ENCODE results near the gene PPP2R5D.

The PPP2R5D gene

DNA sequence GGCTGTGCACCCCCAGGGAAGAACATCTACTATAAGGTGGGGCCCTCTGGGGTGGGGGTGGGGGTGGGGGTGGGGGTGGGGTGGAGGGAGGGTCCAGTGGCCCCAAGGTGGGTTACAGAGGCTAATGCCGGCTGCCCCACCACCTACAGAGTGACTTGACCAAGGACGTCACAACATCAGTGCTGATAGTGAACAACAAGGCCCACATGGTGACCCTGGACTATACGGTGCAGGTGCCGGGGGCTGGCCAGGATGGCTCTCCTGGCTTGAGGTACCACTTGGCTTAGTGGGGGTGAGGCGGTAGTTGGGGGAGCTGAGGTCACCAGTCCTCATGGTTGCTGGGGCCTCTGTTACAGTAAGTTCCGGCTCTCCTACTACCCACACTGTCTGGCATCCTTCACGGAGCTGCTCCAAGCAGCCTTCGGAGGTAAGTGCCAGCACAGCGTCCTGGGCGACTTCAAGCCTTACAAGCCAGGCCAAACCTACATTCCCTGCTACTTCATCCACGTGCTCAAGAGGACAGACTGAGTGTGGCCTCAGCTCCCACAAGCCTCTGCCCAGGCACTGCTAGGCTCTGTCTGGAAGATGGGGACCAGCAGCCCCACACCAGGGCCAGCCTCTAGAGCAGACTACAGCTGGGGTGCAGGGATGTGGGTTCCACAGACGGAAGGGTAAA is 21.1 kb upstream of the PPP2R5D start:
- in situ Hi-C loops (cut with MboI; ENCODE audit: low sequenced_read_pairs): no loop called here

DNA sequence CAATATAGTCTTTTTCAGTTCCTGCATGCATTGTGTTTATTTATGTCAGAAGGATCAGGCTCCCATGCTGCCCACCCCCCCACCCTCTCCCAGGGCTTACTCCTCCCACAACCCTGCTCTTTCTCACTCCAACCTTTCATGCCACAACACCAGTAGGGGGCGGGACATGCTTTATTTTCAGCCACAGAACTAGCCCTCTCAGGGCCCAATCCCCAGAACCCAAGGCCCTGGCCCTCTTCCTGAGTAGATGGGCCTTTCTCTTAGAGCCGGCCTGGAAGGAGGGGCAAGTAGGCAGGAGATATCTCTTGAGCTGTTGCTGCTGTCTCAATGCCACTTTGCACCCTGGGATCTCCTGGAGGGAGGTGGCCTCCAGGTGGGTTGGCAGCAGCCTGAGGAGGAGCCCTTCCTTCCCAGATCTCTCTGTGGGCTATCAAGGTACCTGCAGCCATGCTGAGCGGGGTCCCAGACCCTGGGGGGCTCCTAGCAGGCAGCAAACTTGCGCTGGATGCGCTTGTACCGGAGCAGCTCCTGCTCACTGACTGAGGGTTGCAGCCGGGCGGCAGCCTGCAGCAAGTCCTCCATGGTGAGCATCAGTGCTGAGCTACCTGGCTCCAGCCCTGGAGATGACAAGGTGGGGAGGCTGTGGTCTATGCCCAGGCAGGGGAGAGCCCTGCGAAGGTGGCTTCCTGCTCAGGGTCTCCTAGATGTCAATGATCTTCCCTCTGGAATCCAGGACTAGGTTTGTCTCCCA is 20.3 kb upstream of the PPP2R5D start:
- in situ Hi-C loops (cut with MboI; ENCODE audit: low sequenced_read_pairs): no loop called here

DNA sequence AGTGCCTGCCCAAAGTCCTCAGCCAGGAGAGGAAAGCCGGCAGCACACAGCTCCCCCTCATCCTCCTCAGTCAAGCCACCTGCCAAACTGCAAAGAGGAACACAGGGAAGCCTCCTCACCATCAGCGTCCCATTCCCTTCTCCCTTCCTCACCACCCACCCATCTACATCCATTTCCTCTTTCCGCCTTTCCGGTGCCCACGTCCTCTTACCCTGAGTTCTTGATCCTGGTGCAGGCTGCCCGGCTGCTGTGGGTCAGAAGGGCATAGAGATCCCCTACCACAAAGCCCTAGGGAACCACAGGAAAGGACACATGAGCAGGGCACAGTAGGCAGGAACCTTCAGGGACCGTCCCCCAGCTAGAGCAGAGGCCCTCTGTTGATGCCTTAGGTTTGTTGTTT is 17.8 kb upstream of the PPP2R5D start:
- in situ Hi-C loops (cut with MboI; ENCODE audit: low sequenced_read_pairs): no loop called here

DNA sequence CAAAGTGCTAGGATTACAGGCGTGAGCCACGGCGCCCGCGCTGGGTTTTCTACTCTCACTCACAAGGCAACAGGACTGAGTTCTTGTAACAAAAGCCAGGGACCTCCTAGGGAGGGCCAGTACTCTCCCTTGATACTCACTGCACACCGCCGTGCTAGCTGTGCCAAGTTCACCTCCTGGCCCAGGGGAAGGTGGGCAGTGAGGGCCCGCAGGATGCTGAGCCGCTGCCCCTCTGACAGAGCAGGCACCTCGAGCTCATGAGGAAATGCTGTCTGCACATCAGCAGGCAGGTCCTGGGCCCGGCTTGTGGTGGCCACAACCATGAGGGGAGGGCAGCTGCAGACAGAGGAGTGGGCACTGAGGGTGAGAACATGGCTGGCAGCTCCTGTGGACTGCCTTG is 17.1 kb upstream of the PPP2R5D start:
- in situ Hi-C loops (cut with MboI; ENCODE audit: low sequenced_read_pairs): no loop called here

DNA sequence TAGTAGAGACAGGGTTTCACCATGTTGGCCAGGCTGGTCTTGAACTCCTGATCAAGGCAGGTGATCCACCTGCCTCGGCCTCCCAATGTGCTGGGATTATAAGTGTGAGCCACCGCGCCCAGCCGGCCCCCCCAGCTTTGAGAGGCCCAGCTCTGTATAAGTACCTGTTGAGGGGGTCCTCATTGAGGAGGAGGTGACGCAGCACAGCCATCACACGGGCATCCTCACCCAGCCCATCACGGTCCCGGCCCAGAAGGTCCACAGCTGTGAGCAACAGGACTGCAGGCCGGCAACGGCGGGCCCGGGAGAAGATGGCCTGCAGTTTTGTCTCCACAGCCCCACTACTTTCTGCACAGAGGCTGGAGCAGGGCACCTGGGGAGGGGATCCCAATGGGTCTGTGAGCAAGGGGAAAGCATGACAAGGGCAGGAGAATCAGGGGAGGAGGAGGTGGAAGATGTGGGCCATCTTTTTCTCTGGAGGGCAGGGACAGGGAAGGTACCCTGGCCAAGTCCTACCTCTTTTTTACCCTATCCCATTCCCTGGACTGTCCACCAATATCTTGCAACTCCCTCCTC is 16.2 kb upstream of the PPP2R5D start:
- in situ Hi-C loops (cut with MboI; ENCODE audit: low sequenced_read_pairs): no loop called here

DNA sequence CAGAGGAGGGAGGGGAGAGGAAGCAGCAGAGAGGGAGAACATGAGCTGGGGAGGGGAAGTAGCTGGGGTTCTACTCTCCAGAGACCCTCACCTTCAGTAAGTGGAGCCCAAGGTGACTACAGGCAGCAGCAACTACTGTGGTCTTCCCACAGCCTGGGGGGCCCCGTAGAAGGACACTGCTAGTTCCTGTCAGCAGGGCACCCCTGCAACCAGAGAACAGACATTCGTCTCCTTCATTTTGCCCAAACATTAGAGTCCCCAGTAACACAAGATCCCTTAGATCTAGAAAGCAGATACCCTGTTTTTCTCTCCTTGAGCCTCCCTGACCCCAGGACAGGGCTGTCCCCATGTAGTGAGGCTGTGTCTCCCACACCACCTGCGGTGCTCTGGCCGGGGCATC is 15.6 kb upstream of the PPP2R5D start:
- in situ Hi-C loops (cut with MboI; ENCODE audit: low sequenced_read_pairs): no loop called here

DNA sequence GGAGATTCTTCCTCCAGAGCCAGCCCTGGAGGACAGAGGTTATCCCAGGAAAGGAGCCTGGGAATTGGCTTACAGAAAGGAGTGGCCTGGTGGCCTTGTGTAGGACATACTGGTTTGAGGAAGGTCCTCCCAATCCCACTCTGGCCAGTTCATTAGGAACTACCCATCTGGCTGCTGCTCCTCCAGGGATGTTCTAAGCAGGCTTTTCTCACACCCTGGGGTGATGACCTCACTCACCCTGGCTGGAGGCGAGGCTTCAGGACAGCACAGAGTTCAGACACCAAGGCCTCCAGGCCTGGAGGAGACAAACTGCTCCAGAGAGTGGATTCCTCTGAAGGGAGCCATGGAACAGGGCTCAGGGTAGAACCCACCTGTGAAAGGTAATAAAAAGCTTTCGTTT is 14.9 kb upstream of the PPP2R5D start:
- in situ Hi-C loops (cut with MboI; ENCODE audit: low sequenced_read_pairs): no loop called here

DNA sequence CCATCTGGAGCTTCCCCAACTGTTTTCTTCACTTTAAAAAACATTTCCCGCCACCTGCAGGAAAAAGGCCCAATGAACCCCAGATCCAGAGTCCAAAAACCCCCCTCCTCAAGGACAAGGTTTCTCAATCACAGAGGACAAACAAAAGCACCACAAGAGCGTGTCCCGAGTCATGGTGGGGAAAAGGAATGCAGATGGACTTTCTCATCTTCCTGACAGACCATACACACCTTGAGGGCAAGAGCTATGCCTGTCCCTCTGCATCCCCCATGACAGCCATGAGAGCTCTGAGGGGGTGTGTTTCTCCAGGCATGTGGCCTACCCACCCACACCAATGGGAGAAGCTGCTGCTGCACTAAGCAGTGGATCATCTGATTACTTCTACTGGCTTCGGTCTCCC is 14.4 kb upstream of the PPP2R5D start:
- in situ Hi-C loops (cut with MboI; ENCODE audit: low sequenced_read_pairs): no loop called here

DNA sequence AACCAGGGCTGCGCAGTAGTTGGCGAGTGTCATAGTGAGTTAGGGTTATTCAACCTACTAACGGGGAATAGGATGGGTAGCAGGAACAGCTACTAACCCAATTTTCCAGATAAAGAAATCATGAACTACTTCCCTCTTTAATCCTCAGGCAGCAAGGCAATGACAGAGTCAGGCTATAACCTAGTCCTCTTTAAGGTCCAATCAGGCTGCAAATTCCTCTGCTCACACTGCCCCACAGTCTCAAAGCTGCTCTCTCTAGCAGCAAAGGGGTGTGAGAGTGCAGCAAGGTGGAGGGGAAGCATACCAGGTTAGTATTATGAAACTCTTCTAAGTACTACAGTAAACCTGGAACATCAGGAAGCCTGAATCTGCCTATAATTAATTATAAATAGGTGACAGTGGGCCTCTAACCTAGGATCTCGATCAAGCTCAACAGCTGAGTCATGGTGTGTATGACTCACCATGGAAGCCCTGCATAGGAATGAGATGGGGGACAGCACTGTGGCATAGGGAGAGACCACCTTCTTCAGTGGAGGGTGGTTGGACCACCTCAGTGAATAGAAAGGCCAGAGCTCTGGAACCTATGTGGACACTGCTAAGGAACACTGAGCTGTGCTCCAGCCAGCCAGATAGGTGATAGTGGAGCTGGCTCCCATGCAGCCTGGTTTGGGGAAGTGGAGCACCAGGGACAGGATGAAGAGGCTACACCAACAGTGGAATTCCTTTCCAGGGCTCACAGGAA is 13.3 kb upstream of the PPP2R5D start:
- in situ Hi-C loops (cut with MboI; ENCODE audit: low sequenced_read_pairs): no loop called here

DNA sequence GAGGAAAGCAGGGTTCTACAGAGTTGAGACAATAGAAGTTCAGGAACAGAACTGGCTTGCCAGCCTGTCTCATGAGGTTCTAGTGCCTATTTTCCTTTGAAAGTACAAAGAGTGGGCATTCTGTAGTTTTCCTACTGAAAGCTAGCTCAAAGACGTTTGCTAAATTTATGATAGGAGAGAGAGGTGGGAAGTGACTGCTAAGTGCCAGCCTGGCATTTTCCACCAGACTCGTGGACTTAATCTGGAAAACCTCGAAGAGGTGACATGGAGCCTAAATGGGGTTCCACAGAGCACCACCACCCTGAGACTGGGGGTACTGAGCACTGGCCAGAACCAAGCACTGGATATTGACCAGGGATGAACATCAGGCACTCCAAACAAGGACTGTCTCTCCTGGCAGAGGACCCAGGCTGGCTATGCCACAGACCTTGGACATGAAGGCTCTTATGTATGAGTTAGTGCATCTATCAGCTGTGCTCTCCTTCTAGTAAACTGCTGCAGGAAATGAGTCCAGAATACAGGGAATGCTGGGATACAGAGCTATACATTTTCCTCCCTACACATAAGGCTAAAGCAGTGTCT is 12.5 kb upstream of the PPP2R5D start:
- in situ Hi-C loops (cut with MboI; ENCODE audit: low sequenced_read_pairs): no loop called here

DNA sequence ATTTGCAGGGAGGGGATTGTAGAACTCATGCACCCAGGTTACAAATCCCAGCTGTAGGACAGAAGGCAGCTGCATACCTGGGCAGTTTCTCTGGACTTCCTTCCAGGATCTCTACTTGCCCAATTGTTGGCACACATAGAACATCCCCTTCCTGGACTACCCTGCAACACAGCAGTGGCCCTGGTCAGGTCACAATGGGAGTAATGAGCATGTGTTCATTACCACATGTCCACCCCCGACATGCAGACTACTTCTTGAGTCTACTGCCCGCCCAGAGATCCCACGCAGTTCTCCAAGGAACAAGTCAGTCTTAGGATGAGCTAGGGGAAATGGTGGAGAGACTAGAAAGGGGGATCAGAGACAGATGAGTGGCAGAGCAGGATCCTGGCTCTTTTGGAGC is 10.4 kb upstream of the PPP2R5D start:
- in situ Hi-C loops (cut with MboI; ENCODE audit: low sequenced_read_pairs): no loop called here

DNA sequence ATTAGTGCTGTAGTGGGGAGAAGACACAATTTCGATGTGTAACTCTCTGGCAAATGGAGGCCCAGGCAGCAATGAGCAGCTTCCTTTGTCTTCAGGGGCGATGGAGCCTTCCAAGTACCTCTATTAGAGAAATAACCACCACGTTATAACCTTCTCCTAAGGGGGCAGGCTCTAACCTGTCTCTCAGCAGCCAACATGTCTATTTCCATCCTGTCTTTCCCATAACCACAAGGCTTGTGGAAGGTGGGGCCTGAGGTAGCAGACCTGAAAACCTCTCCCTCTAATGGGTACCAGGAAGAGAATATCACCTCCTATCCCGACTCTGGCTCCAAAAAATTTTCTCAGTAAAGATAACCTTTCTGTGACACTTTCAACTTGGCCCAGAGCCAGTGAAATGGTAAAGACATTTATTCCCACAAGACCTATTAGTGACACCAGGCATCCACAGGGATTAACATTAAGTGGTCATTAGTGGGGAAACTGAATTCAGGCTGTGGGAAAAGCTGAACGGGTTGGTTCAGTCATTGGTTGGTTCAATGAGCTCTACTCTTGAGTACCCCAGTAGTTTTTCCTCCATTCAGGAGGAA is 9.4 kb upstream of the PPP2R5D start:
- in situ Hi-C loops (cut with MboI; ENCODE audit: low sequenced_read_pairs): no loop called here

DNA sequence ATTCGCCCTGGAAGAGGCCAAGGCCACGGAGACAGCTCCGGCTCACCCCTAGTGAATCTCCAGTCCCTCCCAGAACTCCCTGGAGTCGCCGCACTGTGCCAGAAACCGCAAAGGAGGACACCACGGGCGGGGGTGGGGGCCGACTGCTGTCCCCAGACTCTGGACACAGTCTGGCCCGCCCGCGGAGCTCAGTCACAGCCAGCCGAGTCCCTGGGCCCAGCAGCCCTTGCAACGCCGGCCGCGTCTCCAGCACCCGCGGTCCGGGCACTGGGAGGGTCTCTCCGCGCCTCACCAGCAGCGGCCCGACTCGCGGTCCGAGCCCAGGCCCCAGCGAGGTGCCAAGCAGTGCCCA is 5.9 kb upstream of the PPP2R5D start:
- in situ Hi-C loops (cut with MboI; ENCODE audit: low sequenced_read_pairs): no loop called here

DNA sequence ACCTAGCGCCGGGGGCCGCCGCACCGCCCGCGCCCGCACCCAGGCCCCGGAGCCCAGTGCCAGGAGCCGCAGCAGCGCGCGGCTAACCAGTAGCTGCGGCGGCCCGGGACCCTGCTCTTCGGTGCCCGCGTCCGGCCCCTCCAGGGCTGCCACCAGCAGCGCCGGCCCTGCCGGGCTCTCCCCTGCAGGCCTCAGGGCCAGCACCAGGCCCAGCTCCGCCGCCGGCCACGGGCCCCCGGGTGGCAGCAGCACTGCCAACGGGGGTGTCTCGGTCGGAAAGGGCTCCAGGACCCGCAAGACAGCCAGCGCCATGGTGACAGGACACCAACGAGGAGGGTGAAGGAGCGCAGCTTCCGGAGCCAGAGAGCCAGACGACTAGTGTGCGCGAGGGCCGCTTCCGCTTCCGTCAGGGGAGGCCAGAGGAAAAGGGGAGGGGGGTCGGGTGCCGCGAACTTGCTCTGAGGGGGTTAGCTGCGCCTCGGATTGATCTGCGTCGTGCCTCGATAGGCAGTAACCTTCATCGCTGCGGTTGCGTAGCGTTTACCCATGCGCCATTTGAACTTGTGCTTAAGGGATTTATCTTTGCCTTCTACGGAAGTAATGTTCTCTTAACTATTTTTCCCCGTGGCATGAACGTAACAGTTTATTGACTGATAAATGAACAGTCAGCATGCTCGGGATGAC is 5.4 kb upstream of the PPP2R5D start, which contains the start of gene PEX6:
PEX6 (minus strand) TSS at position 343 of the 684 bp plus-strand sequence; CDS start at position 312, 31 bp downstream.
- in situ Hi-C loops (cut with MboI; ENCODE audit: low sequenced_read_pairs): no loop called here

DNA sequence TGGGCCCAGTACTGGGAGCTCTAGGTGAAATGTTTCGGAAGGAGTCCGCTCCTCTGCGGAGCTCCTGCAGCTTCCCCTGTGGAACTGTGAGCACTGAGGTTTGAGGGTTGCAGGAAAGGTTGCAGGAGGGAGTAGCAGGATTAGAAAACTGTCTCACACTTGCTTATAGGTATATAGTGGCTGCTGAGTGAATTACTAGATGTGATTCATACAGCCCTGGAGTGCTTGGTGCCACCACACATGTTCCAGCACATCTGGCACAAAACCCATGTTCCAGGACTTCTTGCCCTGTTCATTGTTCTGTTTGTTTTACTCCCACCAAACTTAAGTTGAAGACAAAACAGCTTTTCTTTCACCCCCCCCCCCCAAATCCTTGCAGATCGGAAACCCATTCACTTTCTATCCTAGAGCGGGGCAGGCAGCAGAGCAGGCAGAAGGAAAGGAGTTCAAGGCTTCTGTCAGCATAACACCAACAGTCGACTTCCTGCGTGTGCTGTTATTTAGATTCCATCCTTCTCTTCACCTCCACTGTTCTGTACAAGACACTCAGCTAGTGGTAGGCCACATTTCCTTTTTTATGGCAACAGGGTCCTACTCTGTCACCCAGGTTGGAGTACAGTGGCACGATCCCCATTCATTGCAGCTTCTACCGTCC is 4.7 kb upstream of the PPP2R5D start:
- in situ Hi-C loops (cut with MboI; ENCODE audit: low sequenced_read_pairs): no loop called here

DNA sequence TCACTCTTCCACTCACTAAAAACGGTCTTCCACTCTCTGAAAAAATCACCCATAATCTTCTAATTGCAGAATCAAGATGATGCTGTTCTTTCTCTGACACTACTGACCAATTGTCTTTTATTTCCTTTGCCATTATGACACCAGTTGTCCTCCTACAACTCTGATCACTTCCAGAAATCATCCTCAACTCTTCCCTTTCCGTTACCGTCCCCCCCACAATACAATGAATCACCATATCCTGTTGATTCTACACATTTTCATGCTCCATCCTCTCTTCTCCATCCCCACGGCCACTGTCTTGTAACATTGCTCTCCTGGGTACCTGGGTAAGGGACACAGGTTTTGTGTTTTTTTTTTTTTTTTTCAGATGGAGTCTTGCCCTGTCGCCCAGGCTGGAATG is 2.5 kb upstream of the PPP2R5D start:
- in situ Hi-C loops (cut with MboI; ENCODE audit: low sequenced_read_pairs): no loop called here

DNA sequence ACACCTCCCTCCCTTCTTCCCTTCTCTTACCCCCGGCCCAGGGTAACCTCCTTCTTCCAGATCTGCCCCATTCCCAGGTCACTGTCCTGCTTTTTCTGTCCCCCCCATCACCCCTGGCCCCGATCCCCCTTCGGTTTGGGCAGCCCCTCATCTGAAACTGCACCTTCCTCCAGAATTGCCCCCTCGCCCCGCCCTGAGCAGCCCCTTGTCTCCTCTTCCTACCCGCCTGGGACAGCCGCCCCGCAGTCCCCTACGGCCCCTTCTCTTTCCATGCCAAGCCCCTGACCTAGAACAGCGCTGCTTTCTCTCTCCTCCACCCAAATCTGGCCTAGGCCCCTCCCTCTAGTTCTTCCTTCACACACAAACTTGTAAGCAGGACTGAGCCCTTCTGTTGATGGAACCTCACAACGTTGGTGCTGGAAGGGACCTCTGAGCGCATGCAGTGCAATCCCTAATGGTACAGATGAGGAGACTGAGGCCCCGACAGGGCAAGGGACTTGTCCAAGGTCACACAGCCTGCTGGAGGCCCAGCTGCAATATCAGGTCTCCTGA is 630 bp downstream of the PPP2R5D start:
- in situ Hi-C loops (cut with MboI; ENCODE audit: low sequenced_read_pairs): no loop called here

DNA sequence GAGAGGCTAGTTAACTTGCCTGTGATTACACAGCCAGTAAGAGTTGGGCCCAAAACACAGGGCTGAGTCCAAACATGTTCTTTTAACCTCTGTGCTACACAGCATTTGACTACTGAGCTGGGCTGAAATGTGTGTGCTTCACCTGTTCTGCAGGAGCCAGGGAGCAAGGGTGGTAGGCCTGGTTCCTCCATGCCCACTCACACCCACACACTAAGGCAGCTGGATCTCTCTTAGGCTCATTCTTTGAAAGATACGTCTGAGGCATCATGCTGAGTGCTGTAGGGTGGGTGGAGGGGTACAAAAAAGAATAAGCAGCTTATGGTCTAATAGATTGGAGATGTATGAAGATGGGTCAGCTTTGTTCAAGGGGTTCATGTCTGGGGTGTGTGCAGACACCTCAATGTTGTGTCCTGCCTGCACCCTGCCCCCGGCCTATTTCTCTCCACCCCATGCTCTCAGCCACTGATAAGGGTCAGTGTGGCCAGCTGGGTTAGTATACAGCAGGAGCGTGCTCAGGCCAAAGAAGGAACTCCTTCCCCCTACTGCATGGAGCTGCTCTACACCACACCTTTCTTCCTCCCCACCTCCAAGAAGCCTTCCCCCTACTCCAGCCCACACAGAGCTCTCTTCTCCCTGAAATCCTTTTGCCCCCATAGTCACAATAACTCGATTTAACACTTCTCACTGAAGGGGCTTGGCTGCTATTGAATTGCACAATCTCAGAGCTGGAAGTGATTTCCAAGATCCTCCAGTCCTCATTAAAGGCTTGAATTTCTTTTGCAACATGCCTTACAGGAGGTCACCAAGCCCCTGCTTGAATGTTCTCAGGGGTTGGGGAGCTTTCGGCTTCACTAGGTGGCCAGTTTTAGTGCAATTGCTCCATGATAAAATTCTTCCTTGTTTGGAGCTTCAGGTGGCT is 3.4 kb downstream of the PPP2R5D start:
- in situ Hi-C loops (cut with MboI; ENCODE audit: low sequenced_read_pairs): no loop called here
